IMR-90 (cell line): ENCODE results near the gene SSH2. TPM values are rescaled to one million over a fixed set of nuclear protein-coding genes. Genes with fewer than 3 reads are reported as not detected.

Experiments used
- ATAC-seq: fragments of 200-7000 bp; cut with Tn5 transposase; 2 replicates; pipeline ENCODE4 v1.9.1; 2020; ENCODE audit warnings: low read depth, mild to moderate bottlenecking, moderate library complexity
- BruUV-seq: library from RNA; stranded (reverse); fragments of 400-500 nt; replicated peaks from 2 replicates; lab custom pipeline; 2021; lab: Mats Ljungman, UMichigan
- CTCF ChIA-PET: fragments of 300-600 bp; formaldehyde crosslinking; extraction: SDS; loops from one replicate; lab custom pipeline; 2021; ENCODE audit warnings: antibody characterized with exemption; lab: Yijun Ruan, JAX
- POLR2A ChIA-PET: fragments of 300-600 bp; sonication (Branson Sonifier 250); formaldehyde crosslinking; loops from one replicate; lab custom pipeline; 2022; ENCODE audit warnings: antibody characterized with exemption; ENCODE audit not compliant: unreplicated experiment; lab: Charles Lee
- DNase-seq: peaks from one replicate; pipeline ENCODE4 v3.0.0; 2013
- H2AFZ ChIP-seq: replicated peaks from 2 replicates; pipeline ENCODE3; 2013; ENCODE audit warnings: low read length, mild to moderate bottlenecking; ENCODE audit not compliant: poor library complexity
- H2AK5ac ChIP-seq: 2 replicates; pipeline ENCODE4 v1.6.1; 2013; ENCODE audit warnings: low read depth, low read length, inconsistent platforms
- H2AK9ac ChIP-seq: replicated peaks from 2 replicates; pipeline ENCODE3; 2013; ENCODE audit warnings: mild to moderate bottlenecking, low read depth, low read length, moderate library complexity; ENCODE audit not compliant: poor library complexity
- H2BK120ac ChIP-seq: 2 replicates; pipeline ENCODE4 v1.6.1; 2013; ENCODE audit warnings: low read depth, low read length, inconsistent platforms
- H2BK15ac ChIP-seq: 3 replicates; pipeline ENCODE4 v1.6.1; 2013; ENCODE audit warnings: low read depth, low read length, inconsistent platforms
- H2BK20ac ChIP-seq: 2 replicates; pipeline ENCODE4 v1.6.1; 2013; ENCODE audit warnings: low read depth, mild to moderate bottlenecking, inconsistent platforms, low read length, moderate library complexity
- H2BK5ac ChIP-seq: 2 replicates; pipeline ENCODE4 v1.6.1; 2013; ENCODE audit warnings: mild to moderate bottlenecking, low read depth, low read length, inconsistent platforms; ENCODE audit not compliant: poor library complexity, severe bottlenecking
- H3K14ac ChIP-seq: replicated peaks from 2 replicates; pipeline ENCODE4 v1.6.1; 2013; ENCODE audit warnings: low read depth, low read length, inconsistent platforms
- H3K18ac ChIP-seq: 2 replicates; pipeline ENCODE4 v1.6.1; 2013; ENCODE audit warnings: low read depth, low read length, control low read depth
- H3K23ac ChIP-seq: 2 replicates; pipeline ENCODE4 v1.6.1; 2013; ENCODE audit warnings: low read depth, low read length, inconsistent platforms
- H3K27ac ChIP-seq: 2 replicates; pipeline ENCODE4 v1.5.1; 2013; ENCODE audit warnings: mild to moderate bottlenecking, control low read depth, low read length; ENCODE audit not compliant: insufficient read depth
- H3K27me3 ChIP-seq: 2 replicates; pipeline ENCODE4 v1.6.1; 2013; ENCODE audit warnings: low read length; ENCODE audit not compliant: control insufficient read depth, insufficient read depth
- H3K36me3 ChIP-seq: 2 replicates; pipeline ENCODE4 v1.6.1; 2013; ENCODE audit warnings: low read length, mixed read lengths; ENCODE audit not compliant: control insufficient read depth, insufficient read depth
- H3K4ac ChIP-seq: 2 replicates; pipeline ENCODE4 v1.6.1; 2013; ENCODE audit warnings: low read depth, low read length, inconsistent platforms
- H3K4me1 ChIP-seq: 2 replicates; pipeline ENCODE4 v1.6.1; 2013; ENCODE audit warnings: low read length, mixed read lengths; ENCODE audit not compliant: control insufficient read depth, insufficient read depth
- H3K4me2 ChIP-seq: 2 replicates; pipeline ENCODE4 v1.6.1; 2013; ENCODE audit warnings: low read depth, mild to moderate bottlenecking, control low read depth, low read length, moderate library complexity
- H3K4me3 ChIP-seq: 2 replicates; pipeline ENCODE4 v1.5.1; 2013; ENCODE audit warnings: low read depth, mild to moderate bottlenecking, control low read depth, low read length, moderate library complexity; ENCODE audit not compliant: insufficient read depth
- H3K56ac ChIP-seq: 2 replicates; pipeline ENCODE4 v1.6.1; 2013; ENCODE audit warnings: low read length, inconsistent platforms; ENCODE audit not compliant: insufficient read depth; ENCODE audit errors: extremely low read depth
- H3K79me1 ChIP-seq, 2 experiments: 2 replicates each; pipeline ENCODE4 v1.6.1; 2013; ENCODE audit warnings: low read length in 2 of 2, inconsistent platforms in 1 of 2, low read depth in 1 of 2
- H3K9ac ChIP-seq: 2 replicates; pipeline ENCODE4 v1.6.1; 2013; ENCODE audit warnings: low read depth, low read length, control low read depth
- H3K9me1 ChIP-seq: 2 replicates; pipeline ENCODE4 v1.6.1; 2013; ENCODE audit warnings: low read length, inconsistent platforms; ENCODE audit not compliant: insufficient read depth
- H3K9me3 ChIP-seq: 2 replicates; pipeline ENCODE4 v1.6.1; 2013; ENCODE audit warnings: low read length; ENCODE audit not compliant: control insufficient read depth, insufficient read depth
- H4K20me1 ChIP-seq: 2 replicates; pipeline ENCODE4 v1.6.1; 2013; ENCODE audit warnings: low read length, inconsistent platforms; ENCODE audit not compliant: insufficient read depth
- H4K5ac ChIP-seq: 2 replicates; pipeline ENCODE4 v1.6.1; 2013; ENCODE audit warnings: mild to moderate bottlenecking, low read depth, low read length, control low read depth
- H4K8ac ChIP-seq, 2 experiments: 2 replicates each; pipeline ENCODE4 v1.6.1; 2013; ENCODE audit warnings: low read depth in 2 of 2, low read length in 2 of 2, control low read depth in 1 of 2, inconsistent platforms in 1 of 2
- H4K91ac ChIP-seq: 2 replicates; pipeline ENCODE4 v1.6.1; 2013; ENCODE audit warnings: low read depth, low read length, inconsistent platforms; ENCODE audit not compliant: insufficient read depth
- CEBPB ChIP-seq: IDR thresholded peaks from 2 replicates; pipeline ENCODE4 v1.6.1; 2012; ENCODE audit warnings: low read depth, low read length, improper control_type of control experiment
- CHD1 ChIP-seq: IDR thresholded peaks from 2 replicates; pipeline ENCODE4 v1.6.1; 2012; ENCODE audit warnings: low read depth, low read length, improper control_type of control experiment
- CTCF ChIP-seq: conservative IDR thresholded peaks from 2 replicates; pipeline ENCODE4 v1.5.1; 2012; ENCODE audit warnings: mild to moderate bottlenecking, low read depth, low read length, improper control_type of control experiment
- ELK1 ChIP-seq: fragments of 150-350 bp; IDR thresholded peaks from 2 replicates; pipeline ENCODE4 v1.6.1; 2016; ENCODE audit warnings: low read depth, mild to moderate bottlenecking, low read length, moderate library complexity, borderline replicate concordance
- FOS ChIP-seq: fragments of 150-350 bp; IDR thresholded peaks from 2 replicates; pipeline ENCODE4 v1.6.1; 2016; ENCODE audit warnings: low read depth, low read length
- MAFK ChIP-seq: IDR thresholded peaks from 2 replicates; pipeline ENCODE4 v1.6.1; 2012; ENCODE audit warnings: low read depth, low read length, improper control_type of control experiment
- MAZ ChIP-seq: IDR thresholded peaks from 2 replicates; pipeline ENCODE4 v1.6.1; 2012; ENCODE audit warnings: low read depth, mild to moderate bottlenecking, low read length, improper control_type of control experiment, moderate library complexity, borderline replicate concordance
- NFE2L2 ChIP-seq: fragments of 150-350 bp; IDR thresholded peaks from 2 replicates; pipeline ENCODE4 v1.6.1; 2016; ENCODE audit warnings: low read depth, mild to moderate bottlenecking, low read length
- POLR2A ChIP-seq: IDR thresholded peaks from 2 replicates; pipeline ENCODE4 v1.6.1; 2012; ENCODE audit warnings: mild to moderate bottlenecking, low read depth, low read length
- RAD21 ChIP-seq: IDR thresholded peaks from 2 replicates; pipeline ENCODE4 v1.6.1; 2012; ENCODE audit warnings: low read length, improper control_type of control experiment
- RCOR1 ChIP-seq: IDR thresholded peaks from 2 replicates; pipeline ENCODE4 v1.6.1; 2012; ENCODE audit warnings: mild to moderate bottlenecking, low read length, improper control_type of control experiment; ENCODE audit not compliant: insufficient replicate concordance
- WGBS, 2 experiments: methylation state at CpG; one replicate each; pipeline versions ENCODE4 v1.1.5 to v1.1.7; 2013; ENCODE audit warnings: missing lambda C conversion rate in 2 of 2; ENCODE audit not compliant: insufficient read length in 1 of 2; ENCODE audit errors: extremely low coverage in 2 of 2; 5-methylcytosine and 5-hydroxymethylcytosine counted together
- dilution Hi-C: fragments of 300-500 bp; cut with HindIII; formaldehyde crosslinking; loops from one replicate; pipeline ENCODE4 v1.14.3; 2018; ENCODE audit warnings: low sequenced_read_pairs; ENCODE audit not compliant: unreplicated experiment
- in situ Hi-C: fragments of 300-500 bp; cut with MboI; formaldehyde crosslinking; loops from 3 replicates; pipeline ENCODE4 v1.14.3; 2019; ENCODE audit warnings: low sequenced_read_pairs, inconsistent platforms, mixed read lengths
- intact Hi-C: fragments of 100-400 bp; cut with micrococcal nuclease; formaldehyde crosslinking; loops from 2 replicates; pipeline ENCODE4 v1.10.0; 2022
- polyA plus RNA-seq, 3 experiments: library from polyadenylated mRNA; depleted of rRNA; stranded (reverse); fragments of >200 nt; gene quantifications; 2 replicates each; pipeline ENCODE4 v1.2.3, GENCODE V29; 2012; ENCODE audit warnings: low replicate concordance in 1 of 3
- total RNA-seq: library from RNA; depleted of rRNA; stranded (reverse); fragments of >200 nt; gene quantifications from 2 replicates; pipeline ENCODE4 v1.2.3, GENCODE V29; 2012

SSH2 gene
- total and polyA plus RNA-seq, 2 of the 4 experiments (the other 2 are of a cell fraction) = 9.3 TPM

GRCh38 chr17:29628644-29629043 is 301.4 kb downstream of the SSH2 start:
- H4K5ac ChIP-seq = no peak overlapping the region
- H3K9me1 ChIP-seq = peaks cover 2% of the 10 kb centered on the region
- H4K20me1 ChIP-seq = no peaks in the 10 kb centered on the region
- no peak overlapping the region for H2BK5ac ChIP-seq
- CTCF ChIA-PET = no interaction called here
- no peak overlapping the region for H3K27ac ChIP-seq
- no peak overlapping the region for H2AK9ac ChIP-seq
- no peak overlapping the region for H2BK15ac ChIP-seq
- H3K14ac ChIP-seq = no peak overlapping the region
- H3K4me2 ChIP-seq = no peak overlapping the region
- no peak overlapping the region for H3K56ac ChIP-seq
- dilution Hi-C loops (no loop called here), in situ Hi-C loops (no loop called here), intact Hi-C loops (no loop called here)
- no peaks in the 10 kb centered on the region for H3K9me3 ChIP-seq
- no peak overlapping the region for H2AFZ ChIP-seq
- H3K18ac ChIP-seq = no peak overlapping the region
- TF ChIP-seq ELK1 (no peak), CEBPB (no peak), NFE2L2 (no peak), MAZ (no peak), CHD1 (no peak), MAFK (no peak), FOS (no peak), POLR2A (no peak), RAD21 (no peak), CTCF (no peak), RCOR1 (no peak)
- H3K27me3 ChIP-seq = no peaks in the 10 kb centered on the region
- WGBS, 2 experiments = 100% methylated on average over 1 of the region's 2 CpGs; no CpG with 5 or more reads in 1 of the 2 experiments
- no peak overlapping the region for H3K4ac ChIP-seq
- no peak for ATAC-seq
- no peak overlapping the region for H3K23ac ChIP-seq
- POLR2A ChIA-PET = no interaction called here
- BruUV-seq = no TSS peak
- H2BK20ac ChIP-seq = no peak overlapping the region
- no peaks in the 10 kb centered on the region; a peak in 1 of 4 replicates for H3K79me1 ChIP-seq
- H3K9ac ChIP-seq = no peak overlapping the region
- DNase-seq = no peak
- H4K8ac ChIP-seq = no peak overlapping the region
- H4K91ac ChIP-seq = no peak overlapping the region
- no peaks in the 10 kb centered on the region for H3K4me1 ChIP-seq
- H3K36me3 ChIP-seq = peaks cover 29% of the 10 kb centered on the region
- no peak overlapping the region for H3K4me3 ChIP-seq
- H2BK120ac ChIP-seq = no peak overlapping the region
- H2AK5ac ChIP-seq = no peak overlapping the region
